GM23338 (cell line): ENCODE data around the gene TRAF3IP3. TPM values are rescaled to one million over a fixed set of nuclear protein-coding genes. Genes with fewer than 3 reads are reported as not detected.

Source experiments
- ATAC-seq: fragments of 200-7000 bp; cut with Tn5 transposase; 3 replicates; pipeline ENCODE4 v1.9.1; 2020
- DNase-seq: peaks from one replicate; pipeline ENCODE4 v3.0.0-alpha.2; 2015; ENCODE audit warnings: low spot score
- H2AFZ ChIP-seq: fragments of 200-600 bp; sonication (generic); 2 replicates; pipeline ENCODE4 v1.8.0; 2016; ENCODE audit warnings: antibody characterized with exemption, mild to moderate bottlenecking, moderate library complexity
- H3F3A ChIP-seq: fragments of 200-600 bp; sonication (generic); replicated peaks from 2 replicates; pipeline ENCODE4 v1.8.0; 2017; ENCODE audit warnings: antibody characterized with exemption, mixed run types, low read depth
- H3K27ac ChIP-seq: fragments of 200-600 bp; sonication (generic); 2 replicates; pipeline ENCODE4 v1.6.1; 2016; ENCODE audit warnings: low read depth
- H3K27me3 ChIP-seq: fragments of 200-600 bp; sonication (generic); 2 replicates; pipeline ENCODE4 v1.8.0; 2016; ENCODE audit warnings: mild to moderate bottlenecking, mixed run types, moderate library complexity; ENCODE audit not compliant: insufficient read depth
- H3K36me3 ChIP-seq: fragments of 200-600 bp; sonication (generic); 2 replicates; pipeline ENCODE4 v1.8.0; 2016; ENCODE audit warnings: mild to moderate bottlenecking; ENCODE audit not compliant: insufficient read depth
- H3K4me1 ChIP-seq: fragments of 200-600 bp; sonication (generic); 2 replicates; pipeline ENCODE4 v1.8.0; 2016; ENCODE audit warnings: mild to moderate bottlenecking, moderate library complexity; ENCODE audit not compliant: insufficient read depth
- H3K4me2 ChIP-seq: fragments of 200-600 bp; sonication (generic); 2 replicates; pipeline ENCODE4 v1.7.1; 2017; ENCODE audit warnings: mixed run types
- H3K4me3 ChIP-seq: fragments of 200-600 bp; sonication (generic); 2 replicates; pipeline ENCODE4 v1.6.1; 2016; ENCODE audit warnings: mixed run types
- H3K79me2 ChIP-seq: fragments of 200-600 bp; sonication (generic); replicated peaks from 2 replicates; pipeline ENCODE4 v1.8.0; 2017; ENCODE audit warnings: mild to moderate bottlenecking; ENCODE audit not compliant: insufficient read depth
- H3K9me2 ChIP-seq: fragments of 200-600 bp; sonication (generic); 2 replicates; pipeline ENCODE4 v1.8.0; 2017; ENCODE audit not compliant: insufficient read depth
- H4K20me1 ChIP-seq: fragments of 200-600 bp; sonication (generic); replicated peaks from 2 replicates; pipeline ENCODE4 v1.8.0; 2017; ENCODE audit warnings: mild to moderate bottlenecking; ENCODE audit not compliant: insufficient read depth
- H3K27ac Mint-ChIP-seq: 2 replicates; pipeline ENCODE4 v1.8.0; 2020; ENCODE audit warnings: inconsistent platforms, mild to moderate bottlenecking, moderate library complexity, mixed read lengths
- H3K27me3 Mint-ChIP-seq: 3 replicates; pipeline ENCODE4 v1.8.0; 2022; ENCODE audit warnings: low read depth, mild to moderate bottlenecking, moderate library complexity, mixed read lengths, inconsistent platforms; ENCODE audit not compliant: insufficient read depth, poor library complexity
- H3K36me3 Mint-ChIP-seq: 3 replicates; pipeline ENCODE4 v1.8.0; 2021; ENCODE audit warnings: low read depth, mild to moderate bottlenecking, inconsistent platforms, moderate library complexity, mixed read lengths
- H3K4me1 Mint-ChIP-seq: 3 replicates; pipeline ENCODE4 v1.8.0; 2020; ENCODE audit warnings: mild to moderate bottlenecking, inconsistent platforms, mixed read lengths
- H3K4me3 Mint-ChIP-seq: 3 replicates; pipeline ENCODE4 v1.8.0; 2021; ENCODE audit warnings: moderate library complexity, mild to moderate bottlenecking, inconsistent platforms, mixed read lengths
- H3K9me3 Mint-ChIP-seq: 3 replicates; pipeline ENCODE4 v1.8.0; 2020; ENCODE audit warnings: moderate library complexity, mild to moderate bottlenecking, inconsistent platforms, mixed read lengths
- CREB1 ChIP-seq: fragments of 250-450 bp; sonication (Bioruptor Pico); IDR thresholded peaks from 2 replicates; pipeline ENCODE4 v1.5.0; 2020; ENCODE audit warnings: low read depth, mild to moderate bottlenecking, moderate library complexity
- CTCF ChIP-seq, 2 experiments: fragments of 200-600 bp in 1 of 2; sonication (generic) in 1 of 2; conservative IDR thresholded peaks; 2 replicates each; pipeline versions ENCODE4 v1.5.1 to v1.6.1; 2016 to 2017; ENCODE audit warnings: antibody characterized with exemption in 2 of 2, low read depth in 2 of 2, mild to moderate bottlenecking in 2 of 2, moderate library complexity in 1 of 2
- EZH2 ChIP-seq: fragments of 200-600 bp; sonication (generic); IDR thresholded peaks from one replicate; pipeline ENCODE4 v1.8.0; 2017; ENCODE audit warnings: antibody characterized with exemption, mild to moderate bottlenecking, low read depth; ENCODE audit not compliant: unreplicated experiment
- EZH2phosphoT487 ChIP-seq: fragments of 200-600 bp; sonication (generic); IDR thresholded peaks from one replicate; pipeline ENCODE4 v1.8.1; 2018; ENCODE audit warnings: antibody characterized with exemption; ENCODE audit not compliant: unreplicated experiment
- JUNB ChIP-seq: IDR thresholded peaks from one replicate; pipeline ENCODE4 v1.6.1; 2016; ENCODE audit warnings: antibody characterized with exemption; ENCODE audit not compliant: unreplicated experiment
- NANOG ChIP-seq: IDR thresholded peaks from 2 replicates; pipeline ENCODE4 v1.6.1; 2016; ENCODE audit warnings: antibody characterized with exemption, borderline replicate concordance
- POLR2AphosphoS5 ChIP-seq: IDR thresholded peaks from 2 replicates; pipeline ENCODE4 v1.6.1; 2016; ENCODE audit warnings: antibody characterized with exemption, low read depth
- REST ChIP-seq: IDR thresholded peaks from one replicate; pipeline ENCODE4 v1.6.1; 2018; ENCODE audit warnings: antibody characterized with exemption; ENCODE audit not compliant: unreplicated experiment
- STAT1 ChIP-seq: IDR thresholded peaks from one replicate; pipeline ENCODE4 v1.6.1; 2016; ENCODE audit warnings: antibody characterized with exemption; ENCODE audit not compliant: unreplicated experiment
- ZNF114 ChIP-seq: fragments of 250-450 bp; sonication (Bioruptor Pico); IDR thresholded peaks from 2 replicates; pipeline ENCODE4 v1.5.0; 2020; ENCODE audit warnings: mild to moderate bottlenecking, moderate library complexity
- ZNF331 ChIP-seq: fragments of 250-450 bp; sonication (Bioruptor Pico); IDR thresholded peaks from 2 replicates; pipeline ENCODE4 v1.5.0; 2020; ENCODE audit warnings: low read depth, mild to moderate bottlenecking, moderate library complexity
- ZNF462 ChIP-seq: fragments of 250-450 bp; sonication (Bioruptor Pico); IDR thresholded peaks from 2 replicates; pipeline ENCODE4 v1.5.0; 2020; ENCODE audit warnings: mild to moderate bottlenecking, moderate library complexity
- polyA plus RNA-seq: library from polyadenylated mRNA; unstranded; fragments of >200 nt; fragmentation: Nextera tagmentation; extraction: Ambion mirVana; gene quantifications from 2 replicates; pipeline ENCODE4 v1.2.1, GENCODE V29; 2016
- total RNA-seq: library from RNA; depleted of rRNA; stranded (reverse); fragments of >200 nt; shearing (Covaris generic); gene quantifications from 2 replicates; pipeline ENCODE4 v1.2.3, GENCODE V29; 2014
- TF ChIP-seq, protein P1 (sequence below): IDR thresholded peaks from 2 replicates; pipeline ENCODE4 v1.6.1; 2016; ENCODE audit warnings: antibody characterized with exemption

TRAF3IP3 gene
- total and polyA plus RNA-seq, 2 experiments from 2014 or later: not detected

GRCh38 chr1:209706622-209707021 lies 49.2 kb upstream of the TRAF3IP3 start:
- Mint-ChIP-seq H3K9me3 (no peaks in the 10 kb centered on the region), H3K4me3 (no peak overlapping the region), H3K4me1 (peaks cover 7% of the 10 kb centered on the region; the same call in 2 of the 3 replicates), H3K27ac (no peak overlapping the region), H3K36me3 (no peaks in the 10 kb centered on the region), H3K27me3 (no peaks in the 10 kb centered on the region)
- Histone ChIP-seq H3K4me1 (no peaks in the 10 kb centered on the region; the same call in 1 of the 2 replicates), H3K36me3 (no peaks in the 10 kb centered on the region), H3K4me2 (no peak overlapping the region), H4K20me1 (no peaks in the 10 kb centered on the region), H3K27me3 (no peaks in the 10 kb centered on the region), H3K4me3 (no peak overlapping the region), H3F3A (no peaks in the 10 kb centered on the region), H2AFZ (no peak overlapping the region), H3K9me2 (no peaks in the 10 kb centered on the region), H3K79me2 (no peaks in the 10 kb centered on the region), H3K27ac (no peak overlapping the region)
- TF ChIP-seq POLR2AphosphoS5 (no peak), EZH2 (no peak), CTCF (conservative IDR thresholded peaks at IDR 0.05; ENCODE audit: low read depth in 2 of 2) (no peak), REST (no peak), STAT1 (no peak), CREB1 (CRISPR knock-in tag) (no peak), ZNF462 (CRISPR knock-in tag) (no peak), NANOG (no peak), ZNF331 (no peak), JUNB (no peak), ZNF114 (CRISPR knock-in tag) (no peak), EZH2phosphoT487 (no peak)
- TF ChIP-seq, protein P1, sequence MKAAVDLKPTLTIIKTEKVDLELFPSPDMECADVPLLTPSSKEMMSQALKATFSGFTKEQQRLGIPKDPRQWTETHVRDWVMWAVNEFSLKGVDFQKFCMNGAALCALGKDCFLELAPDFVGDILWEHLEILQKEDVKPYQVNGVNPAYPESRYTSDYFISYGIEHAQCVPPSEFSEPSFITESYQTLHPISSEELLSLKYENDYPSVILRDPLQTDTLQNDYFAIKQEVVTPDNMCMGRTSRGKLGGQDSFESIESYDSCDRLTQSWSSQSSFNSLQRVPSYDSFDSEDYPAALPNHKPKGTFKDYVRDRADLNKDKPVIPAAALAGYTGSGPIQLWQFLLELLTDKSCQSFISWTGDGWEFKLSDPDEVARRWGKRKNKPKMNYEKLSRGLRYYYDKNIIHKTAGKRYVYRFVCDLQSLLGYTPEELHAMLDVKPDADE: no peak
- DNase-seq: no peak
- ATAC-seq: no peak
